ENCODE results near the gene UBE3C.

Gene UBE3C

DNA sequence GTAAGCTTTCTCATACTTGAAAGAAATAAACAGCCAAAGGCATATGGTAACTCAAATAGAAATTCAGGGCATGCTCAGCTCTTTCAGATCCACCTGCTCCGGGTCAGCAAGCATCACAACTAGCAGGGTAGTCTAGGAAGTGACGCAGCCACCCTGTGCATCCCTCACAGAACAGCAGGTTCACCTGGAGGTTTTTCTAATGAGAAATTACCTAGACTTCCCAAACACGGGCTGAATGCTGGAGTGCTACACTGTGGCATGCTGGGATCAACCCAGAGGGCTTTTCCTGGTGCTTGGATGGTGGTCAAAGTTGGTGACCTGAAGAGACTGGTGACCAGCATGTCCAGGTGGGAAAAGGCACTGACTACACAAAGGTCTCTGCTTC is 131.3 kb downstream of the UBE3C start:
- Histone ChIP-seq H3K9me2 (replicated peaks; ENCODE audit: control insufficient read depth, low read length) (no peaks in the 10 kb centered on the region), H4K20me1 (ENCODE audit: control insufficient read depth, insufficient read depth, low read depth, low read length) (0 out of 2 replicates have a peak, but pooled peaks cover 6% of the 10 kb centered on the region), H3K9me3 (ENCODE audit: control insufficient read depth, insufficient read depth, low read length) (no peaks in the 10 kb centered on the region), H3K4me1 (ENCODE audit: control insufficient read depth, low read length) (peaks cover 5% of the 10 kb centered on the region; the same call in 1 of the 2 replicates), H3K27ac (ENCODE audit: low read depth, low read length) (no peak overlapping the region), H3F3A (ENCODE audit: control insufficient read depth, insufficient read depth) (0 out of 2 replicates have a peak, but pooled peaks cover 3% of the 10 kb centered on the region), H3K79me2 (ENCODE audit: control insufficient read depth, low read length) (no peaks in the 10 kb centered on the region), H3K4me2 (ENCODE audit: low read length) (no peak overlapping the region), H3K27me3 (ENCODE audit: control insufficient read depth, low read length) (no peaks in the 10 kb centered on the region), H3K4me3 (ENCODE audit: low read length) (no peak overlapping the region), H3K36me3 (ENCODE audit: control insufficient read depth, low read length) (peaks cover 37% of the 10 kb centered on the region)
- no peak for TF ChIP-seq EZH2phosphoT487 (IDR thresholded peaks at IDR 0.05; ENCODE audit: borderline replicate concordance, low read length)
- TF ChIP-seq, protein P1, sequence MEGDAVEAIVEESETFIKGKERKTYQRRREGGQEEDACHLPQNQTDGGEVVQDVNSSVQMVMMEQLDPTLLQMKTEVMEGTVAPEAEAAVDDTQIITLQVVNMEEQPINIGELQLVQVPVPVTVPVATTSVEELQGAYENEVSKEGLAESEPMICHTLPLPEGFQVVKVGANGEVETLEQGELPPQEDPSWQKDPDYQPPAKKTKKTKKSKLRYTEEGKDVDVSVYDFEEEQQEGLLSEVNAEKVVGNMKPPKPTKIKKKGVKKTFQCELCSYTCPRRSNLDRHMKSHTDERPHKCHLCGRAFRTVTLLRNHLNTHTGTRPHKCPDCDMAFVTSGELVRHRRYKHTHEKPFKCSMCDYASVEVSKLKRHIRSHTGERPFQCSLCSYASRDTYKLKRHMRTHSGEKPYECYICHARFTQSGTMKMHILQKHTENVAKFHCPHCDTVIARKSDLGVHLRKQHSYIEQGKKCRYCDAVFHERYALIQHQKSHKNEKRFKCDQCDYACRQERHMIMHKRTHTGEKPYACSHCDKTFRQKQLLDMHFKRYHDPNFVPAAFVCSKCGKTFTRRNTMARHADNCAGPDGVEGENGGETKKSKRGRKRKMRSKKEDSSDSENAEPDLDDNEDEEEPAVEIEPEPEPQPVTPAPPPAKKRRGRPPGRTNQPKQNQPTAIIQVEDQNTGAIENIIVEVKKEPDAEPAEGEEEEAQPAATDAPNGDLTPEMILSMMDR (IDR thresholded peaks at IDR 0.05; ENCODE audit: low read depth, low read length, poor library complexity, severe bottlenecking): no peak

- no peaks in the 10 kb centered on the region for H3K27me3 ChIP-seq (ENCODE audit: control insufficient read depth, low read length)
- no peak overlapping the region for H3K4me3 ChIP-seq (ENCODE audit: low read length)
- H3K9me3 ChIP-seq (ENCODE audit: control insufficient read depth, insufficient read depth, low read length): no peaks in the 10 kb centered on the region
- H3K79me2 ChIP-seq (ENCODE audit: control insufficient read depth, low read length): no peaks in the 10 kb centered on the region
- peaks cover 5% of the 10 kb centered on the region; the same call in 1 of the 2 replicates for H3K4me1 ChIP-seq (ENCODE audit: control insufficient read depth, low read length)
- 0 out of 2 replicates have a peak, but pooled peaks cover 3% of the 10 kb centered on the region for H3F3A ChIP-seq (ENCODE audit: control insufficient read depth, insufficient read depth)
- H3K27ac ChIP-seq (ENCODE audit: low read depth, low read length): no peak overlapping the region
- H3K9me2 ChIP-seq (replicated peaks; ENCODE audit: control insufficient read depth, low read length): no peaks in the 10 kb centered on the region
- no peak for TF ChIP-seq EZH2phosphoT487 (IDR thresholded peaks at IDR 0.05; ENCODE audit: borderline replicate concordance, low read length)
- TF ChIP-seq, protein P1 (IDR thresholded peaks at IDR 0.05; ENCODE audit: low read depth, low read length, poor library complexity, severe bottlenecking): no peak
- H3K36me3 ChIP-seq (ENCODE audit: control insufficient read depth, low read length): peaks cover 29% of the 10 kb centered on the region
- H4K20me1 ChIP-seq (ENCODE audit: control insufficient read depth, insufficient read depth, low read depth, low read length): 0 out of 2 replicates have a peak, but pooled peaks cover 6% of the 10 kb centered on the region
- H3K4me2 ChIP-seq (ENCODE audit: low read length): no peak overlapping the region
Observed at GRCh38 chr7:157271315-157271990, 132.7 kb downstream of the UBE3C start.

- H3K4me1 ChIP-seq (ENCODE audit: control insufficient read depth, low read length): peaks cover 5% of the 10 kb centered on the region; the same call in 1 of the 2 replicates
- no peak for TF ChIP-seq EZH2phosphoT487 (IDR thresholded peaks at IDR 0.05; ENCODE audit: borderline replicate concordance, low read length)
- TF ChIP-seq, protein P1 (IDR thresholded peaks at IDR 0.05; ENCODE audit: low read depth, low read length, poor library complexity, severe bottlenecking): no peak
- H4K20me1 ChIP-seq (ENCODE audit: control insufficient read depth, insufficient read depth, low read depth, low read length): 0 out of 2 replicates have a peak, but pooled peaks cover 6% of the 10 kb centered on the region
- H3K9me3 ChIP-seq (ENCODE audit: control insufficient read depth, insufficient read depth, low read length): no peaks in the 10 kb centered on the region
- no peak overlapping the region for H3K4me3 ChIP-seq (ENCODE audit: low read length)
- no peaks in the 10 kb centered on the region for H3K9me2 ChIP-seq (replicated peaks; ENCODE audit: control insufficient read depth, low read length)
- no peaks in the 10 kb centered on the region for H3K79me2 ChIP-seq (ENCODE audit: control insufficient read depth, low read length)
- H3K27ac ChIP-seq (ENCODE audit: low read depth, low read length): no peak overlapping the region
- H3F3A ChIP-seq (ENCODE audit: control insufficient read depth, insufficient read depth): 0 out of 2 replicates have a peak, but pooled peaks cover 3% of the 10 kb centered on the region
- no peak overlapping the region for H3K4me2 ChIP-seq (ENCODE audit: low read length)
- peaks cover 26% of the 10 kb centered on the region for H3K36me3 ChIP-seq (ENCODE audit: control insufficient read depth, low read length)
- H3K27me3 ChIP-seq (ENCODE audit: control insufficient read depth, low read length): no peaks in the 10 kb centered on the region
Observed at GRCh38 chr7:157271991-157272324, 133.2 kb downstream of the UBE3C start.

Measured in DOHH2 (cell line).